Neural cell (in vitro differentiated cells): ENCODE measurements around the gene PITHD1.

Experiments used
- CTCF ChIP-seq: fragments of 450-650 bp; IDR thresholded peaks from 2 replicates; pipeline ENCODE4 v1.5.1; 2014; ENCODE audit warnings: antibody characterized with exemption, mild to moderate bottlenecking, moderate library complexity; ENCODE audit not compliant: poor library complexity, severe bottlenecking
- EZH2 ChIP-seq: fragments of 200-600, 300-800 bp; shearing (Covaris generic), sonication (generic); IDR thresholded peaks from 2 replicates; pipeline ENCODE4 v1.6.1; 2014; ENCODE audit warnings: antibody characterized with exemption, low read length, borderline replicate concordance, mild to moderate bottlenecking; ENCODE audit not compliant: insufficient read depth, poor library complexity, severe bottlenecking
- MXI1 ChIP-seq: fragments of 450-650 bp; conservative IDR thresholded peaks from 2 replicates; pipeline ENCODE4 v1.6.1; 2014; ENCODE audit warnings: antibody characterized with exemption, mild to moderate bottlenecking; ENCODE audit not compliant: poor library complexity, severe bottlenecking
- POLR2AphosphoS5 ChIP-seq: IDR thresholded peaks from 2 replicates; pipeline ENCODE4 v1.6.1; 2012
- RAD21 ChIP-seq: fragments of 450-650 bp; conservative IDR thresholded peaks from 2 replicates; pipeline ENCODE4 v1.6.1; 2014; ENCODE audit warnings: antibody characterized with exemption, mild to moderate bottlenecking, moderate library complexity
- REST ChIP-seq: IDR thresholded peaks from 2 replicates; pipeline ENCODE4 v1.6.1; 2012; ENCODE audit warnings: borderline replicate concordance
- TAF1 ChIP-seq: IDR thresholded peaks from 2 replicates; pipeline ENCODE4 v1.6.1; 2012; ENCODE audit warnings: low read depth

GRCh38 chr1:23787701-23788100 lies 9.5 kb downstream of the PITHD1 start:
- TF ChIP-seq TAF1 (no peak), CTCF (no peak), POLR2AphosphoS5 (no peak), RAD21 (no peak), EZH2 (no peak), REST (no peak), MXI1 (no peak)
